ENCODE results near the gene TMED5.

DNA sequence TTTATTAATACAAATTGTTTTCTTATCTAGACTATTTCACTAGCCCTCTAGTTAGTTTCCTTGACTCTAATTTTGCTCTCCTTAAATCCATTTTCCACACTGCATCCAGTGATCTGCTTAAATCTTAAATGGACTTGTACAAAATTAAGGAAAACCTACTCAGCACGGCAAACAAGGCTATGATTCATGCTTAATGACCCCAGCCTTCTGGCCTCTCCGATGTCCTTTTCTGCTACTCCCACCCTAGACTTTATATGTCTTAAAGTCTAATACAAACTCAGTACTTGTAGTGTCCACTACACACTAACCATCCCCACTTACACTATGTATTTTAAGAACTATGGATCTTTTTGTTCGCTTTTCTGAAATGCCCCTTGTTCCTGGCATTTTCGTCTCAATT is 2.2 kb downstream of the TMED5 start:
- TF ChIP-seq CTCF (IDR thresholded peaks at IDR 0.05) (no peak), GABPA (IDR thresholded peaks at IDR 0.05; ENCODE audit: low read depth) (no peak), TCF12 (IDR thresholded peaks at IDR 0.05) (0 out of 2 replicates have a peak, but pooled peaks have one; percentile 0), SMC3 (IDR thresholded peaks at IDR 0.05; ENCODE audit: low read depth, low read length) (no peak), REST (IDR thresholded peaks at IDR 0.05; ENCODE audit: low read depth, low read length) (no peak), NFIC (IDR thresholded peaks at IDR 0.05; ENCODE audit: borderline replicate concordance) (no peak), YY1 (IDR thresholded peaks at IDR 0.05; ENCODE audit: low read depth) (no peak), RCOR1 (IDR thresholded peaks at IDR 0.05; ENCODE audit: low read length) (no peak), EP300 (IDR thresholded peaks at IDR 0.05; ENCODE audit: borderline replicate concordance in 1 of 2, low read depth in 1 of 2, low read length in 1 of 2) (no peak), CHD2 (IDR thresholded peaks at IDR 0.05; ENCODE audit: low read length, partially characterized antibody) (no peak), MAX (IDR thresholded peaks at IDR 0.05; ENCODE audit: low read depth) (no peak)
- TF ChIP-seq, protein P1, sequence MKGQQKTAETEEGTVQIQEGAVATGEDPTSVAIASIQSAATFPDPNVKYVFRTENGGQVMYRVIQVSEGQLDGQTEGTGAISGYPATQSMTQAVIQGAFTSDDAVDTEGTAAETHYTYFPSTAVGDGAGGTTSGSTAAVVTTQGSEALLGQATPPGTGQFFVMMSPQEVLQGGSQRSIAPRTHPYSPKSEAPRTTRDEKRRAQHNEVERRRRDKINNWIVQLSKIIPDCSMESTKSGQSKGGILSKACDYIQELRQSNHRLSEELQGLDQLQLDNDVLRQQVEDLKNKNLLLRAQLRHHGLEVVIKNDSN (IDR thresholded peaks at IDR 0.05; ENCODE audit: borderline replicate concordance, low read depth), result no peak
- TF ChIP-seq, protein P2, sequence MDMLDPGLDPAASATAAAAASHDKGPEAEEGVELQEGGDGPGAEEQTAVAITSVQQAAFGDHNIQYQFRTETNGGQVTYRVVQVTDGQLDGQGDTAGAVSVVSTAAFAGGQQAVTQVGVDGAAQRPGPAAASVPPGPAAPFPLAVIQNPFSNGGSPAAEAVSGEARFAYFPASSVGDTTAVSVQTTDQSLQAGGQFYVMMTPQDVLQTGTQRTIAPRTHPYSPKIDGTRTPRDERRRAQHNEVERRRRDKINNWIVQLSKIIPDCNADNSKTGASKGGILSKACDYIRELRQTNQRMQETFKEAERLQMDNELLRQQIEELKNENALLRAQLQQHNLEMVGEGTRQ (IDR thresholded peaks at IDR 0.05; ENCODE audit: borderline replicate concordance, low read depth, low read length), result no peak
